ENCODE measurements around the gene C6orf118. TPM values are rescaled to one million over a fixed set of nuclear protein-coding genes. Genes with fewer than 3 reads are reported as not detected.

Gene C6orf118
- total and polyA plus RNA-seq, 9 of the 15 experiments (the other 6 are each of a cell fraction or from before 2014, with no cell fraction given), result not detected

GRCh38 chr6:165272585-165272984 is 36.8 kb downstream of the C6orf118 start (continued):
- no peak for TF ChIP-seq CHD7 (IDR thresholded peaks at IDR 0.05; ENCODE audit: low read depth, low read length)
- no peak for TF ChIP-seq SAFB (IDR thresholded peaks at IDR 0.05; ENCODE audit: borderline replicate concordance, low read depth, low read length)
- no peak for TF ChIP-seq RNF219 (CRISPR knock-in tag; IDR thresholded peaks at IDR 0.05)
- TF ChIP-seq CHD2 (IDR thresholded peaks at IDR 0.05; ENCODE audit: low read depth, low read length), result no peak

Measured in K562 (cell line).